ENCODE data around the gene MYBL2. TPM values are rescaled to one million over a fixed set of nuclear protein-coding genes. Genes with fewer than 3 reads are reported as not detected.

MYBL2 gene
- total RNA-seq, 1 experiment from 2014 or later: 159 TPM

DNA sequence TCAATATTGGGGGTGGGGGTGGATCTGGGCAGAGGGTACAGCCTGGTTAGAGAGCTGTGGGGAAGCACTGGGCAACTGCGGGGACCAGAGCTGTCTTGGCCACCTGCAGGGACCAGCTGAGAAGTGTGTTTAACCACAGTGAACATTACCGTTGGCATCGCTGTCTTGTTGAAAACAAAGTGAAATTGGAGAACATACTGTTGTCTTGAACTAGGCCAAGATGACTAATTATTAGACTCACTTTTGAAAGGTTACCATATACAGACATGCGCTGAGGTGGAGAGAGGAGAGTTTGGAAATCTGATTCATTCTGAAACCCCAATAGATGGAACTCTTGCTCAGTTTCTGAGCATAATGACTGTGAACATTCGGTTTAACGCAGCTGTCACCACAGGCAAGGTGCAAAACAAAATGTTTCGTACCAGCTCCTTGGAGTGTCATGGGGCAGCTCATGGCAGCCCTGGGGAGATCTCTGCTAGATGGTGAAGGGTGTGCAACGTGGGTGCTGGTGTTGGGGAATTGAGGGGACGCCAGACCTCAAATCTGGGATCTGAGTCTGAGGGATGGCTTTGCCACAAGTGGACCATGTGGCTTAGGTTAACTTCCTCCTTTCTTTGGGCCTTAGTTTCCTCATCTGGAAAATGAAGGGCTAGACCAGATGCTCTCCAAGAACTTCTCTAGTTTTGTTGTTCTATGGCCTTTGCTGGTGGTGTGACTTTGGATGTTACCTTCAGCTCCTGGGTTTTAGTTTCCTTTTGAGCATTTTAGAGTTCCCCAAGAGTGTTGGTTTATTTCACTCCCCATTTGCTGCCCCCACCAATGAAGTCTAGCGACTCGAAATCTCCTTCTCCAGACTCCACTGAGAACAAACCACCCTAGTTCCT is 84.5 kb downstream of the MYBL2 start:
- H2BK5ac ChIP-seq (ENCODE audit: insufficient read length, low read length): no peak overlapping the region
- DNase-seq: no peak
- no peaks in the 10 kb centered on the region for H3K4me1 ChIP-seq (ENCODE audit: insufficient read depth, low read length)
- no CpG with 5 or more reads among the region's 11 CpGs for WGBS (ENCODE audit: extremely low coverage, insufficient read length, low lambda C conversion rate)
- no peaks in the 10 kb centered on the region for H3K23me2 ChIP-seq (ENCODE audit: insufficient read length, low read depth, low read length, poor library complexity, severe bottlenecking)
- H4K8ac ChIP-seq (replicated peaks; ENCODE audit: insufficient read length, low read depth, low read length): no peak overlapping the region
- H2AK5ac ChIP-seq (ENCODE audit: insufficient read length, low read length): no peak overlapping the region
- H3K36me3 Mint-ChIP-seq (ENCODE audit: insufficient read depth in 1 of 3, low read depth in 3 of 3): no peaks in the 10 kb centered on the region
- no peaks in the 10 kb centered on the region for H4K20me1 ChIP-seq (ENCODE audit: control insufficient read depth, insufficient read depth, insufficient read length)
- H3K79me1 ChIP-seq (ENCODE audit: insufficient read depth, low read depth, low read length, poor library complexity, severe bottlenecking): no peaks in the 10 kb centered on the region
- H3K27me3 ChIP-seq (ENCODE audit: insufficient read depth, low read length): no peaks in the 10 kb centered on the region
- TF ChIP-seq CTCF (conservative IDR thresholded peaks at IDR 0.05): no peak
- no peak overlapping the region for H3K27ac Mint-ChIP-seq
- H3K27me3 Mint-ChIP-seq (ENCODE audit: low read depth): peaks cover 9% of the 10 kb centered on the region
- no peak overlapping the region for H3K18ac ChIP-seq (ENCODE audit: insufficient read length, low read depth, low read length)
- no peaks in the 10 kb centered on the region for H3K79me2 ChIP-seq (ENCODE audit: insufficient read depth, low read length)
- no peak overlapping the region for H2AFZ ChIP-seq (ENCODE audit: low read length)
- no peak overlapping the region for H3K14ac ChIP-seq (ENCODE audit: insufficient read depth, low read length)
- H3K9me3 Mint-ChIP-seq: no peaks in the 10 kb centered on the region; a peak in 2 of 5 replicates
- H3K4me2 ChIP-seq (ENCODE audit: insufficient read depth, insufficient read length, low read length): no peak overlapping the region
- H3K4me3 Mint-ChIP-seq: no peak overlapping the region
- H3K23ac ChIP-seq (ENCODE audit: insufficient read length, low read depth, low read length): no peak overlapping the region
- no peak overlapping the region for H2BK12ac ChIP-seq (ENCODE audit: insufficient read length, low read depth, low read length)
- H3T11ph ChIP-seq (ENCODE audit: low read length): no peak overlapping the region
- H3K56ac ChIP-seq (ENCODE audit: insufficient read length, low read depth, low read length): no peak overlapping the region
- no peak overlapping the region for H4K5ac ChIP-seq (ENCODE audit: insufficient read length, low read depth, low read length)
- H2BK120ac ChIP-seq (ENCODE audit: low read depth, low read length, poor library complexity, severe bottlenecking): no peak overlapping the region
- no peak overlapping the region for H3K9ac ChIP-seq (ENCODE audit: extremely low read depth, insufficient read length, low read length)
- no peak overlapping the region for H2BK20ac ChIP-seq (ENCODE audit: low read depth, low read length, poor library complexity, severe bottlenecking)
- no peak overlapping the region for H2BK15ac ChIP-seq (ENCODE audit: low read depth, low read length)
- no peak overlapping the region for H4K91ac ChIP-seq (ENCODE audit: insufficient read length, low read depth, low read length)
- no peak overlapping the region for H3K4ac ChIP-seq (ENCODE audit: low read depth, low read length)
- no peak overlapping the region for H3K27ac ChIP-seq (ENCODE audit: insufficient read length, low read depth, low read length)
- peaks cover 6 to 15% of the 10 kb centered on the region in 2 experiments for H3K4me1 Mint-ChIP-seq
- no peaks in the 10 kb centered on the region for H3K9me3 ChIP-seq (ENCODE audit: control insufficient read depth, low read depth, low read length)

All from H9 (cell line).